A549 treated with DMSO at 1 μM for 4 hours (cell line): Measurements from ENCODE around the gene GTSE1. TPM values are rescaled to one million over a fixed set of nuclear protein-coding genes. Genes with fewer than 3 reads are reported as not detected.

ENCODE experiments used
- total RNA-seq: library from RNA; stranded (reverse); fragments of 200-300 nt; extraction: Qiagen RNA extraction; gene quantifications from 5 replicates; pipeline ENCODE4 v1.2.3, GENCODE V29; 2022; ENCODE audit warnings: low read depth

GTSE1 gene, protein sequence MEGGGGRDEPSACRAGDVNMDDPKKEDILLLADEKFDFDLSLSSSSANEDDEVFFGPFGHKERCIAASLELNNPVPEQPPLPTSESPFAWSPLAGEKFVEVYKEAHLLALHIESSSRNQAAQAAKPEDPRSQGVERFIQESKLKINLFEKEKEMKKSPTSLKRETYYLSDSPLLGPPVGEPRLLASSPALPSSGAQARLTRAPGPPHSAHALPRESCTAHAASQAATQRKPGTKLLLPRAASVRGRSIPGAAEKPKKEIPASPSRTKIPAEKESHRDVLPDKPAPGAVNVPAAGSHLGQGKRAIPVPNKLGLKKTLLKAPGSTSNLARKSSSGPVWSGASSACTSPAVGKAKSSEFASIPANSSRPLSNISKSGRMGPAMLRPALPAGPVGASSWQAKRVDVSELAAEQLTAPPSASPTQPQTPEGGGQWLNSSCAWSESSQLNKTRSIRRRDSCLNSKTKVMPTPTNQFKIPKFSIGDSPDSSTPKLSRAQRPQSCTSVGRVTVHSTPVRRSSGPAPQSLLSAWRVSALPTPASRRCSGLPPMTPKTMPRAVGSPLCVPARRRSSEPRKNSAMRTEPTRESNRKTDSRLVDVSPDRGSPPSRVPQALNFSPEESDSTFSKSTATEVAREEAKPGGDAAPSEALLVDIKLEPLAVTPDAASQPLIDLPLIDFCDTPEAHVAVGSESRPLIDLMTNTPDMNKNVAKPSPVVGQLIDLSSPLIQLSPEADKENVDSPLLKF
- 23.7 to 36.6 TPM (median 35.3 TPM) in 5 replicates for total RNA-seq

DNA sequence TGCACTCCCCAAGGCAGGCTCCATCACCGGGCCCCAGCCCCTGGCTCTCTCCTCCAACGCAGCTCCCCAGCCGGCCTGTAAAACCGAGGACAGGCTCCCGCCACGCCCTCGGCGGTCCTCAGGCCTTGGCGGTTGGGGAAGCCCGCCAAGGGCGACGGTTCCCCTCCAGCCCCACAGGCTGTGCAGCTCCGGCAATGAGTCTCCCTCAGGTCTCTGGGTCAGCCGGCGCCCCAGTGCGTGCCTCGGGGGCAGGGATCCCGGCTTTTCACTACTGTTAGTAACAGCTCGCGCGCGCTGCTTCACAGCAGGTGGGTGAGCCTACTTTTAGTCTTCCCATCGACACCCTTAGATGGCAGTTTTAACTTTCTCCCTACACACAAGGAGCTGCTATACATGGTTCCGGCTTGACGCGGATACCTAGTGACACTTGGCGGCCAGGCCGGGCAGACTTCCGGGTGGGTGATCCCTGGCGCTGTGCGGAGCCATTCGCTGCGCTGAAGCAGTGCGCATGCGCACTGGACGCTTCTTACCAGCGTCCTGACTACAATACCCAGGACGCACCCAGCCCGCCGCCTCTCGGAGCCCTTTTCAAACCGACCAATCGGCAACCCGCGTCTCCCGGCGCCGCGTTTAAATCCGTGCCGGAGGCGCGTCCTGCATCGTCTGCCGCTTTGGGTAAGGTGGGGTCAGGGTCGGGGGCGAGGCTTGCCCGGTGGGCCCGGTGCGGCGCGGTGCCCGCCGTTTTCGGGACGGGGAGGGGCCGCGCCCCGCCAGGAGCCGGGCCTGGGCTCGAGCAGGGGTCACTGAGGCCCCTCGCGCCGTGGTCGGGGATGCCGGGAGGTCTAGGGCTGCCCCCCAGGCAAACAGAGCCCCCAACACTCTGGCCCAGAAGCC lies at the start of gene GTSE1:
Gene GTSE1 (plus strand): TSS at position 614 of the 894 bp plus-strand sequence. CDS start 531 bp downstream, outside the sequence.

DNA sequence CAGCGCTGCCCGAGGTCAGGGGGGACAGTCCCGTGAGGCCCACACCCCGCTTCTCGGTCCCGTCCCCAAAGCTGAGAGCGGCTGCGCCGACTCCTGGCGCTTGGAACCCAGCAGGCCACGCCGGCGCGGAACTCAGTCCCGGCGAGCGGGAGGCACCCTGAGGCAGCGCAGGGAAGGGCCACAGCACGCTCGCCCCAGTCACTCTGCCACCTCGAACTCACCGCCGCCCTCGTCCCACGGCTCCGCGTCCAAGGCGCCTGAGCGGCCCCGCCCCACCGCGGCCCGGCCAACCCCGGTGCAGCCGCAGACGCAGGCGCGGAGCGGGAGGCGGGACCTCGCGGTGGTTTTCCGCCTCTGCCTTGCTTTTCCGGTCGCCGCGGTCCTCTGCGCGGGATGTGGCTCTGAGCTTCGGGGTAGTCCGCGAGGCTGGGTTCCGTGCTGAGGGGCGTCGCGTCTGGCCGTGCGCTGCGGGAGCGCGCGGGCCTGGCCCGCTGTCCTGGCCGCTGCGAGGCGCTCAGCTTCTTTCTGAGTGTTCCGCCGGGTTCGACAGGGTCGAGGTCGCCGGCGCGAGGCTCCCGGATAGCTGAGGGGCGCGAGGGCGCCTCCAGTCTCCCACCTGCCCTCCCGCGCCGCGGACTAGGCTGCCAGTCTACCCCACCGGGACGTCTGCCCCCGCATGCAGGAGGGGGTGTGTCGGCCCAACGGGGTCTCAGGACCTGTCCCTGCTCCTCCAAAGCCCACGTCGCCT lies 46.5 kb upstream of the GTSE1 start, which contains the start of gene CDPF1:
Gene CDPF1 (minus strand): TSS at position 259 of the 748 bp plus-strand sequence. CDS start 2,009 bp downstream, outside the sequence.

DNA sequence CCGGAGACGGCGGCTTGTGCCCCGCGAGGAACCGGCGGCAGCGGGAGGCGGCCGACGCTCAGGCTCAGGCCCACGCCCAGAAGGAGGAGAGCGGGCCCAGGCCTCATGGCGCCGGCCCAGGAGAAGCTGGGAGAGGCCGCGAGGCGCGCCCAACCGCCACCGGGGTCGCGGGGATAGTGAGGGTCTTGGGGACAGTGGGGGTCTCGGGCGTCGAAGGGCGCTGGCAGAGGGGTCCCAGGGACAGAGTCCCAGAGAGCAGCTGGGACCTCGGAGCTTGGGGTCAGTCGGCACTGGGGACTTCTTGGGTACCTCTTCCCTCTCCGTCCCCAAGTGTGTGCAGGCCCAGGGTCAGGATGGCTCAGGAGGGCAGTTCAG lies 33.5 kb upstream of the GTSE1 start, which contains the start of gene PKDREJ:
Gene PKDREJ (minus strand): TSS at position 128 of the 375 bp plus-strand sequence. CDS start 21 bp downstream, at position 107.

DNA sequence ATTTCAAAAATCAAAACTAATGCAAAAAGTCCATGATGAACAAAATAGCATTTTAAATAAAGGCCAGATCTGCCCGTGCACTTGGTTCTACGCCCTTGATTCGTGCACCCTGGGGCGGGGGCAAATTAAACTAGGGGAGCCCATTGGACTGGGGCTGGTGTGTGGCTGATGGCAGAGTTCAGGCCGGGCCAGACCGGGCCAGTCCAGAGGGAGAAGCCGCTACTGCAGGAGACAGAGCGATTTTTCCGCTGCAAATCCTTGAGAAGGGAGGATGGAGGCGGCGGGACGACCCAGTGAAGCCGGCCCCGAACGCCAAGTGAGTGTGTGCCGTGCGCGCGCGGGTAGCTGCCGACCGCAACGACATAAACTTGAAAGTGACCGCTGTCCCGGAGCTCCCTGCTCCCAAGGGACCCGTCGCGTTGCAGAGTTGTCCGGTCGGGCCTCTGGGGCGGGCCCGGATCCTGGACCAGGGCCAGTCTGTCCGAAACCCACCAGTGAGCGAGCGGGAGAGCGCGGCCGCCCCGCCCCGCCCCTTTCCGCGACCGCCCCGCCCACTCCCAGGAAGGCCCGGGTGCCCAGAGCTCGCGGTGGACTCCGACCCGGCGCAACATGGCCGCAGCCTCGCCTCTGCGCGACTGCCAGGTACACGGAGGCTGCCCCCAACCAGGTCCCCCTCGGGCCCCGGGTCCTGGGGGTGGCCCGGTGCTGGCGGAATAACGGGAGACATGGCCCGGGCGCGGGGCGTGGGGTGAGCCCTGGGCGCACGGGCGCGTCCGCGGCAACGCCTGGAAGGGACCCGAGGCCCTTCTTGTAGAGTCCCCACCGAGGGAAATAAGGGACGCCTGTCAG lies 29.0 kb upstream of the GTSE1 start, which contains the start of gene TTC38:
Gene TTC38 (plus strand): TSS at position 578 of the 849 bp plus-strand sequence. CDS start 32 bp downstream, at position 610.

DNA sequence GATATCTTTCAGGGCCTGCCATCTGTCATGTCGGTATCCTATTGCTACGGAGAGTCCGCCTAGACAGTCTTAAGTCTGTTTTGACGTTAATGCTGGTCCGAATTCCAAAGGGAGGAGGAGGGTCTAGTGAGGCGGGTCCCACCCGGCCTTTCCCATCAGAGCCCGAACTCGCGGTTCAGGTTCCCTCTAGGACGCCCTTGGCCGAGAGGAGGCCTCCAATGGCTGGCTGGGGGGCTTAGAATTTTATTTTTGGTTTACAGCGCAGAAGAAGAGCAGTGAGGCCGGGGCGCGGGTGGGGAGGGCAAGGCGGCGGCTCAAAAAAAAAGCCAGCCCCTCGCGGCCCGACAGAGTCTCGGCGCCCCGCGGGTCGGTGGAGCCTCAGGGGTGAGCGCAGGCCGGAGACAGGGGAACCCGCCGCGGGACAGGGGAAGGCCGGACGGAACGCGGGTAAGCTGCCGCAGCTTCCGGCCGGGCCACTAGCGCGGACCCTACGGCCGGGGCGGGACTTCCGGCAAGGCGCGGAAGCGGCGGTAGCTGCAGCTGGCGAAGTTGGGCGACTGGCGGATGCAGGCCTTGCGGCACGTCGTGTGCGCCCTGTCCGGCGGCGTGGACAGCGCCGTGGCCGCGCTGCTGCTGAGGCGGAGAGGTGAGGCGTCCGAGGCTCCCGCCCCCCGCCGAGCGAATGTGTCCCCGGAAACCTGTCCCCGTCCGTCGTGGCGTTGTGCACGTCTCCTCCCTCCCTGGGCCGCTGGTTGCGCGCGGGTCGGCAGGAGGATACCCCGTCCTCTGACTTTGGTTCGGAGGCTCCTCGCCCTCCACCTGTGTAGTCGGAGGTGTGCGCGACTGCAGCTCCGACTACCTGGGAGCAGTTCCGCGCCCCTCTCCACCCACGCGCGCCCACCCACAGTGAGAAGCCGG lies 38.8 kb downstream of the GTSE1 start, which contains the start of gene TRMU:
Gene TRMU (plus strand): TSS at position 514 of the 918 bp plus-strand sequence. CDS start 51 bp downstream, at position 565.

Other genes starting within 250 kb of the GTSE1 start
- 1.2 to 2.3 TPM (median 1.7 TPM) in 5 replicates for gene PPARA, start 146.3 kb upstream of the GTSE1 start, total RNA-seq
- 8.5 to 11.0 TPM (median 9.6 TPM) in 5 replicates for gene CDPF1, start 46.6 kb upstream of the GTSE1 start, total RNA-seq
- not detected in 5 replicates for gene PKDREJ, start 33.5 kb upstream of the GTSE1 start, total RNA-seq
- gene TTC38, start 28.9 kb upstream of the GTSE1 start, total RNA-seq, result 11.6 to 15.8 TPM (median 14.7 TPM) in 5 replicates
- 33.5 to 45.0 TPM (median 42.0 TPM) in 5 replicates for gene TRMU, start 38.8 kb downstream of the GTSE1 start, total RNA-seq
- 26.2 to 29.4 TPM (median 26.5 TPM) in 5 replicates for gene CELSR1, start 240.8 kb downstream of the GTSE1 start, total RNA-seq